ENCODE results near the gene WDR27.
"Not testable (repeated sequence)": the region's sequence is repeated elsewhere in the genome, so short reads cannot be mapped to it uniquely, and the experiment has no call there.

The WDR27 gene

DNA sequence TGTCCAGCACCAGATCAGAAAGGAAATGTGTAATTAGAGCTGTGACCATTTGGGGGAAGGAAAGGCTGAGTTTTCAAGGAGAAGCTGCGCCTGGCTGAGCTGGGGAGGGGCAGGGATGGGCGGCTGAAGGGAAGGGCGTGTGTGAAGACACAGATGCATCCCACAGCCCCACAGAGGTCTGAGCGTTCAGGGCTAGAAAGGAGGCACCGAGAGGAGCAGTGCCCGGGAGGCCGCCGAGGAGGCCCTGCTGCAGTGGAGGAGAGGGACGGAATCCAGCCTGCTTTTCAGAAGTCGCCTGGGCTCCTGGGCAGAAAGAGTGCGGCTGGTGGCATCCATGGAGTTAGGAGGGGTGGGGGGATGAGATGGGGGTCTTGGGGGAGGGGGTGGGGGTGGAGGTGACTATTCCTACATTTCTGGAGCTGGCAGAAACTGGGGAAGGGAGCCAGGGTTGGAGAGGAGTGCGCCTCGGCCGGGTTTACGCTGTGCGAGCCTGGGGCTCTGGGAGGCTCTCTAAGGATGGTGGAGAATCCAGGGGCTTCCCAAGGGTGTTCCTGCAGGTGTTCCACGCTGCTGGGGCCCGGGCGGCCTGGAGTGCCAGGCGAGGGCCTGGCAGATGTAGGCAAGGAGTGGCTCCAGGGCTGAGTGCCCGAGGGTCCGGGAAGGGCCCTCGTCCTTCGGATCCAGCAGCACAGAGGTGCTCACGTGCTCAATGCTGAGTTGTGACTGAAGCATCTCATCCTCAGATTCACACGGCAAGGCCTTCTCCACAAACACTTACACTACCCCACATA is 41.8 kb downstream of the WDR27 start:
- DNase-seq: no peak

DNA sequence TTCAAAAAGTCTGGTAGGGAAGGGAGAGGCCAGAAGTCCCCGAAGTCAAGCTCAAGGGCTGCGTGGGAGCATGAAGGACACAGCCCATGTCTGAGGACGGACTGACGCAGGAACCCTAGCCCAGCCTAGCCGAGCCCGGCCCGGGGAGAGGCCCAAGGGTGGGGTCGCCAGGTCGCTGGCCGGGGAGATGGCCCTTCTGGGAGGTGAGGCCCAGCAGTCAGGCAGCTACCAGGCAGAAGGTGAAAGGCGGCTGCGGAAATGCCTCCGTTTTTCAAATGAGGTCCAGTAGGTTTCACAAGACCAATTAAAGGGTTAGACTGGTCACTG is 44.6 kb downstream of the WDR27 start:
- DNase-seq: no peak

DNA sequence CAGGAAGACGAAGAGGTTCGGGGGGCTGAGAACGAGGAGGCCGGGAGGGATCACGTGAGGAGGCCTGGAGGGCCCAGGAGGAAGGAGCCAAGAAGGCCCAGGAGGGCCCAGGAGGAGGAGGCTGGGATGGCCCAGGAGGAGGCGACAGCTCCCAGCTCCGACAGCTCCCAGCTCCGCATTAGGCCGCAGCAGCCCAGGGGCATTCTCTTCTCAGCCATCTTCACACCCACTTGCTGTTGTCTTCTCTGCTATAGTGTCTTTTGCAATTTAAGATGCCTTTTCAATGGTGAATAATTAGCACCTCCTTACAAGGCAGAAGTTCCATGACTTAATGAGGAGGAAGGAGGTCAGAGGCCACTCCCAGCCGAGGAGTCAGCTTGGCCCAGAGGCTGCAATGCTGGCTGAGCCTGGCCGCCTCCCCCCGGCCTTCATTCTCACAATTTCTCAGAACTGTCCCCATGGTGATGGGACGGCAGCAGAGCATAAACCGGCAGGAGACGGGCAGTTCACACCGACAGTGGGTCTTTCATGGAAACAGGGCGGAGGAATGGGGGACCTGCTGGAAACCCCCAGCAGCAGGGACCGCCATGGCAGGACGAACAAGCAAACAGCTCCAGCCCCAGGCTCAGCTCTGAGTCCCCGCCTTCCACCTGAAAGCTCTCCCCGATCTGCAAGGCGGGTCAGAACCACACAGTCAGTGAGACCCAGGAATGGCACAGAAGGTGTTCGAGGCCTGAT is 45.1 kb downstream of the WDR27 start:
- DNase-seq: no peak

DNA sequence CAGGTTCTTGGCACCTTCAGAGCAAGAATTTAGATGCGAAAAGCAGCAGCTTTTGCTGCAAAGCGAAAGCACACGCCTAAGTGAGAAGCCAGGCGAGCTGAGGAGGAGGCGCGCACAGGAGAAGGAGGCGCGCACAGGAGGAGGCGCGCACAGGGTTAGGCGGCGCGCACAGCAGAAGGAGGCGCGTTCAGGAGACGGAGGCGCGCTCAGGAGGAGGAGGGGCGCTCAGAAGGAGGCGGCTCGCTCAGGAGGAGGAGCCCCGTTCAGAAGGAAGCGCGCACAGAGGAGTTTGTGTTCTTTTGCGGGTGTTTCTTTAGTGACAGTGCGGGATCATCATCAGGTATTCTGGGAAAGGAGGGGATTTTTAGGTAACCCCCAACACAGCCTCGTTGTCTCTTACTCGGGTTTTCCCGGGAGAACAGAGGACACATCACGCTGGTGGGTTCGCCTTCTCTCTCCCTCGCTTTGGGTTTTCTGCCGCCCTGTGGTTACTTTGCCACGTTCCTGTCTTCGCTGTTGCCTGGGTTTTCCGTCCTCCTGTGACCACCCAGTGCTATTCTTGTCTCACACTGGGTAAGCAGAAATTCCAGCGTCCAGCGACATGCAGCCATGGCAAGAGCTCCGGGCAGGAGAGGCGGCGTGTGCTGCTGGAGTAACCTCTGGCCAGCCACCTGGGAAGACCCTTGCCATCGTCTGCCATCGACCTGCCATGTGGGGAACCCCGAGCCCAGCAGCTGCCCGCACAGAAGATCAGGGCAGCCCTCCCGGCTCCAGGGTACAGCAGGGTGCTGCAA is 47.0 kb downstream of the WDR27 start:
- DNase-seq: peak; percentile 60

DNA sequence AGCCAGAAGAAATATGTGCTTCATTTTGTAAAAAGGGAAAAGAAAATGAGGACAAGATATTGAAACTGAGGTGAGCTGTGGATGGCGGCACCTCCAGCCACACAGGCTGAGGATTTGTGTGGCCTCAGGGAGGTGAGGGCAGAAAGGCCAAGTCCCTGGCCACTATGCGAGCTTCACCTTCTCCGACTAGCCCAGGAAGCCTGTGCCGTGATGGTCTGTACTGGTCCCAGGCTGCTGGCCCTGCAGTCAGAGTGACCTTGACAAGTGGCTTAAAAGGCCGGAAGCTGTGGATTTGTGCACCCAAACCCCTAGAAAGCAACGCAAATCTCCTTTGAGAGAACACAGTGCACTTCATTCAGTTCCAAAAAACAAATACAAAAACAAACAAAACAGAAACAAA is 48.1 kb downstream of the WDR27 start:
- no peak for DNase-seq

DNA sequence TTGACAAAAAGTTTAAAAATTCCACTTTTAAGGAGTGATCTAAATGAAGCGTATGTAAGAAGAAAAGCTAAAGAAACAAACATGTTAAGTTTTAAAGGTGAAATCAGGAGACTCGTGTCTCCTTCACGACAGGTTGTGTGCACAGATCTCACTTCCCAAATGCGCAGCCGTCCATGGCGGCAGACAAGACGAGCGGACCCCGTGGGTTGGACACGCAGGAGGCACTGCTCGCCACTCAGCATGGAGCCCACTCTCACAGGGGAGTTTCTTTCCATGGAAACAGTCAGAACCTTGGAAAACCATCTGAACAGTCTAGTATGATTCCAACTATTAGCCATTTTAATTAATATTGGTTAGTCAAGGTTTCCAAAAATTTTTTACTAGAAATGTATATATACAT is 48.9 kb downstream of the WDR27 start:
- no peak for DNase-seq

DNA sequence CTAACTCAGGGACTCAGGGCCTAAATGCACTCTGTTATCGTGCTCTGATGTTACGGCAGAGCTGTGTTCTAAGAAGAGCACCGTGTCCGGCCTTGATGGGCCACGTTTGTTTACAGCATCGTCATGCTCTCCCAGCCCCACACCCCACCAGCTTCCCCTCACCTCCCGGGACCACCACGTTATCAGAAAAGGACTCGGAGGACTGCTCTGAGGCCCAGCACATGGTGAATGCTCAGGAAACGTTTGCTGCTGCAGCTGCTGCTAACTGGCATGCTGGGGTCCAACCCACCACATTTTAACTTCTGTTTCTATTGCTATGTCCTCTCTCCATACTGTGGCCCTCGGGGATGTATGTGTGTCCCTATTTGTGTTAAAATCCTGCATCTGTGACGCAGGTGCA is 50.3 kb downstream of the WDR27 start:
- DNase-seq: no peak

DNA sequence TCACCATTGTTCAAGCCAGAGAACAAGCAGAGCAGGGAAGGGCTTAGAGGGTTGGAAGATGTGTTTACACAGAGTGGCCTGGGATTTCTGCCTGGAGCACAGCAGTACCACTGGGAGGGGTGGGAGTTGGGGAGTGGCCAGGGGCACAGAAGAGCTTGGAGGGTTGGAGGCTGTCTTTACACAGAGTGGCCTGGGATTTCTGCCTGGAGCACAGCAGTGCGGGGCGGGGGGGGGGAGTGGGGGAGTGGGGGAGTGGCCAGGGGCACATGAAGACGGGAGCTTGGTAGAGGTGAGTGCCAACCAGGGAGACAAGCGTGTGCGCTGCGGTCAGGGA is 50.9 kb downstream of the WDR27 start:
- DNase-seq: no peak

DNA sequence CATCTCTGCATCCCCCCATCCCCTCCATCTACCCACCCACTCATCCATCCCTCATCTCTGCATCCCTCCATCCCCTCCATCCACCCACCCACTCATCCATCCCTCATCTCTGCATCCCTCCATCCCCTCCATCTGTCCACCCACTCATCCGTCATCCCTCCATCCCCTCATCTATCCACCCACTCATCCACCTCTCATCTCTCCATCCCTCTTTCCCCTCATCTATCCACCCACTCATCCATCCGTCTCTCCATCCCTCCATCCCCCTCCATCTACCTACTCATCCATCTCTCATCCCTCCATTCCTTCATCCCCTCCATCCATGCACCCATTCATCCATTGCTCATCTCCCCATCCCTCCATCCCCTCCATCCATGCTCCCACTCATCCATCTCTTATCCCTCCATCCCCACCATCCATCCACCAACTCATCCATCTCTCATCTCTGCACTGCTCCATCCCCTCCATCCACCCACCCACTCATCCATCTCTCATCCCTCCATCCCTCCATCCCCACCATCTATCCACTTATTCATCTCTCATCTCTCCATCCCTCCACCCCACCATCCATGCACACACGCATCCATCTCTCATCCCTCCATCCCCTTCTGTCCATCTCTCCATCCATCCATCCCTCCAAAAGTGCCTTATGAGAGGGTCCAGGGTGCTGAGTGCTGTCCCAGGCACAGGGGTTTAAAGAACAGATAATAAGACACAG is 51.4 kb downstream of the WDR27 start:
- no peak for DNase-seq

DNA sequence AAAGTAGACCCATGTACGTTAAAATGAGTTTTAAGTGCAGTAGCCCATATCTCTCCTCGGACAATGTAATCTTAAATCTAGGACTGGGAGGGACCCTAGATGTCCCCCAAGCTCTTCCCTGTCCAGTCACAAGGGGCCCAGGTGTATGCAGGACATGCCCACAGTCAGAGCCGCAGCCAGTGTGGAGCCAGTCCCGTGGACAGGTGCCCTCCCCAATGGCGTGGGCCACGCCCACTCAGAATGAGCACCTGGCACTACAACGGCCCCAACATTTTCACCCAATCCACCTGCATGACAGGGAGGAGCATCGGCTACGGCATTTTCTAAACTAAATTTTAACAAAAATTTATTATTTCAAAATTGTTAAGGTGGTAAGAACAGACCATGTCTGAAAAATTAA is 53.2 kb downstream of the WDR27 start:
- no peak for DNase-seq

DNA sequence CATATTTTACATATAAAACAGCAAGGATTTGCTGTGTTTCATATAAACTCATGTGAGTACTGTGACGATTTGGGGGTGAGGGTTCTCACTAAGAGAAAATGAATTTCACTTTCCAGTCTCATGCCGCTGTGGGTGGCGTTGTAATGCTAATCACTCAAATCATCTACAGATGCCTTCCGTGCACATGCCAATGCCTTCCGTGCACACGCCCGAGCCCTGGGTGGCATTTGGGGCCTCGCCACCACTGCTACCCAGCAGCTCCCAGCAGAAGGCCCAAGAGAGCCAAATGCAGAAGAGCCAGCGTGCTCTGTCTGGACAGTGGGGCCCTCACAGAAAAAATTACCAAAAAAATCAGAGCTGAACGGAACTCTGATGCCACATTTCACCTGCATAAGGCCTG is 53.7 kb downstream of the WDR27 start:
- DNase-seq: no peak

DNA sequence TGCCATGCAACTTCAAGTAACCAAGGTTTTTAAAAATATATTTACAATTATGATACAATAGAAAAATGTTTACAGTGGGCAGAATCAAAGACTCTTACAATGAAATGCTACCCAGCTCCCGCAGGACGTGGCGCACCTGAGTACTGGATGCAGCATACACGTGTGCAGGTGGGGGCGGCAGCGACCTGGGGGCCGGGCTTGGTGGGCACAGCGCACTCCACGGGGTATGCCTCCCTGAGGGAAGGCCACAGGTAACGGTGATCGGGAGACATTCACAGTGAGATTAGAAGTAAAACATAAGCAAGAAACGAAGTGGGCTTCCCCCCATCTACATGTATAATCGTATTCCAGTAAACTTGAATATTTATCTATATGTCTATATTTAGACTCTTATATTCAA is 54.2 kb downstream of the WDR27 start:
- no peak for DNase-seq

DNA sequence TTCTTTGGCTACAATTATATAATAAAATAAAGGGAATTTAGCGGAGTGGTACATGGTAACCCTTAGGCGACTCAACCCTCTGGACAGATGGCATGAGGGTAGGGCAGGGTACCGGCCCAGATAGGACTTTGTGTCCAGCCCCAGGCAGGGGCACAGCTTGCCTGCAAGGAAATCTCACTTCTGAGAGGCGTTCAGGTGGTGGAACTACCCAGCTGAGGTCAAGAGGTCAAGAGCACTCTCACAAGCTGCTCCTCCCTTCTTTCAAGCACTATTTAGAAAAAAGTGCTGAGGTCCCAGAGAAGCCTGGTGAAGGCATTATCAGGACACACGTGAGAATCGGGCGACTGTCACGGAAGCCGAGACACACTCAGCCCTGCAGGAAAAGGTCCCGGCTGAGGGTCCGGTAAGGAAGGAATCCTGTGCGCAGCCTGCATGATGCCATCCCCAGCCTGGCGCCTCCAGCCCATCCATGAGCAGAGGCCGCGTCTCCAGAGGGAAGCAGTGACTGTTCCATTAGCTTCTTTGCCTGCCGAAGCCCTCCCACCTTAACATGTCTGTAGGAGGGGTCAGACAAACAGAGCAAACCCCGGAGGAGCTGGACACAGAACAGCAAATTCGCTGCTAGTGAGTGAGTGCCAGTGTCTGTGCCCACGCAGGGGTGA is 54.8 kb downstream of the WDR27 start:
- no peak for DNase-seq

DNA sequence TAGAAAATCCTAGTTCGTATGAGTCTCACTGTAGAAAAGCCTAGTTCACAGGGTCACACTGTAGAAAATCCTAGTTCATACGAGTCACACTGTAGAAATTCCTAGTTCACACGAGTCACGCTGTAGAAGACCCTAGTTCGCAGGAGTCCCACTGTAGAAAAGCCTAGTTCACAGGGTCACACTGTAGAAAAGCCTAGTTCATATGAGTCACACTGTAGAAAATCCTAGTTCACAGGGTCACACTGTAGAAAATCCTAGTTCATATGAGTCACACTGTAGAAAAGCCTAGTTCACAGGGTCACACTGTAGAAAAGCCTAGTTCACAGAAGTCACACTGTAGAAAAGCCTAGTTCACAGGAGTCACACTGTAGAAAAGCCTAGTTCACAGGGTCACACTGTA is 56.4 kb downstream of the WDR27 start:
- DNase-seq: not testable (repeated sequence)

DNA sequence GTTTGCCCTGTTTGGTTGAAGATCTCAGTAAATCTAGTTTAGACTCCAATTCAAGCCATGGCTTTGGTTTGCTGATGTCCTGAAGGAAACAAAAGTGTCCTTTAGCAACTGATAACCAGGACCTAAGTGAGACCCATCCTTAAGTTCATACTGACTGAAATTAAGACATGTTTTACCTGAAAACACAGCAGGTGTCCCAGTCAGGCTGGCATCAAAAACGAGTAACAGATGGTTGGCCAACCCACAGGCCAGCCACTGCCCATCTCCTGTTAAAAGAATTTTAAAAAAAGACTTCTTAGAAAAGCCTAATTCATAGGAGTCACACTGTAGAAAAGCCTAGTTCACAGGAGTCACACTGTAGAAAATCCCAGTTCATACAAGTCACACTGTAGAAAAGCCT is 58.3 kb downstream of the WDR27 start:
- DNase-seq: no peak

DNA sequence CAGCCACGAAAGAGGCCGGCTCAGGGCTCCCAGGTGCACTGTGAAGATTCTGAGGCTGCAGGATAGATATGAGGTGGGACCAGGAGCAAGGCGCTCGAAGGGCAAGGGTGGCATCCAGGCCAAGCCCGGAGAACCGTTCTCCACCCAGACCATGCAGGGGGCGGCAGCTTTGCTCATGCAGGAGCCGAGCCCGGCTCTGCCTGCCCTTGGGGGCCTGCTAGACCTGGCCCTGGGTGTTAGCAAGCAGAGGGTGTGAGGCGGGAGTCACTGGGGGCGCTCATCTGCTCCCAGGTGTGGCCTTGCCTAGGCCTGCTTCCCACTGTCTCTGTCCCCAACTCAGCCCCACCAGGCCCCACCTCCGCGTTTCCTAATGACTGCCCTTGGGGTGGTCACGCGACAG is 59.4 kb downstream of the WDR27 start:
- no peak for DNase-seq

DNA sequence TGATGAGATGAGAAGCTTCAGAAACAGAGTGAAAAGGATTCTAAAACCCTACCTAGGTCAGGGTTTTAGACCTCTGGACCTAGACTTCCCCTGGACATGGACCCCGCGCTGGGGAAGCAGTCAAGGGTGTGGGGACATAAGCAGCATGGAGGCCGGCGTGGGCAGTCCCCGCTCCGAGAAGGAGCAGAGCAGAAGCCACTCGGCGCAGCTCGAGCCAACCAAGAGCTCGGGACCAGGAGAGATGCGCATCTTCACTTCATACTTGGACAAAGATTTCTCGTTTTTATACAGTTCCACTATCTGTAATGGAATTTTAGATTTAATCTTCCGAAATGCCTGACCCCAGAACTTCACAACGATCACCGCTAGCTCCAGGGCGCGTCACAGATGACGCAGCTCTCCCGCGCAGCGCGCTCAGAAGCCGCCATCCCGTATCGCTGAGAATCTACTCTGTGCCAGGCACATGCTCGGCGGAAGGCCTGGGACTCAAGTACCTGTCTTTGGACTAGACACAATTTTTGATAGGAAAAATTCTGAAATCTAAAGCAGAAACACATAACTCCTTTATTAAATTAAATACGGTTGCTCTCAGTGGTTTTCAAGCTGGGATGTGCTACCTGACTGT is 60.3 kb downstream of the WDR27 start:
- DNase-seq: no peak

DNA sequence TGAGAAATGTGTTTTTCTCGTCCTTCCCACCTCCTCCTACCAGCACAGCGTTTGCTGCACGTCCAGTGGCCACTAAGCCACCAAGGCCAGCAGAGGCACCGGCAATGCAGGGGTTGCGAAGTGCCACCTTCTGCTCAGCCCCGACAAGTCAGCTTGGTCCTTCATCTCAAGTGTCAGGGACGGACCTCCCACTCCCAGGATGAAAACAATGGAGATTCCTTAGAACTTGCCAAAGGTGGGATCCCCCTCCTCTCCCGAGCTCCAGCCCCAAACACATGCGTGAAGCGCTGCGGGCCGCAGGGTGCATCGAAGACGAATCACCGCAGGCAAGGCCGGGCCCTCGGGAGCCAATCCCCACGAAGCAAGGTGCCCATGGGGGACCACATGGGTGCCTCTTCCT is 60.8 kb downstream of the WDR27 start:
- DNase-seq: no peak

DNA sequence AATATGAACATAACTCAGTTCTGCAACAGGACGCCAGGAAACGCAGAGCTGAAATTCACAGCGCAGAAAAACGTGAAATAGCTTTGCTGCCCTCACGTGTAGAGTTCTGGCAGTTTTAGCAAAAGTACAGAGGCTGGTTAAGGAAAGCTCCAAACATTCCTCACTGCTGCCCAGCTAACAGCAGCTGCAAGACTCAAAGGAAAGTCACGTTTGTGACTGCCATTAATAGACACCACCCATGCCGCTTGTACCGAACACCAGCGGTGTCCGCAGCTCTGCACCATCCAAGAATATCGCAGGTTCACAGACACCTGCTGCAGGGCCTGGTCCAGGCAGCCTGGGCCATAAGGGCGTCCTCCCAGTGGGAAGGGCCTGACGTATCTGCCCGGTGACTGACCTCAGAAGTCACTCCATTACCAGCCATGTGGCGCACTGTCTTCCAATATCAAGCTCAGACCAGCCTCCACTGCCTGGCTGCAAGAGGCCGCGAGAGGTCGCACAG is 61.4 kb downstream of the WDR27 start:
- DNase-seq: no peak

DNA sequence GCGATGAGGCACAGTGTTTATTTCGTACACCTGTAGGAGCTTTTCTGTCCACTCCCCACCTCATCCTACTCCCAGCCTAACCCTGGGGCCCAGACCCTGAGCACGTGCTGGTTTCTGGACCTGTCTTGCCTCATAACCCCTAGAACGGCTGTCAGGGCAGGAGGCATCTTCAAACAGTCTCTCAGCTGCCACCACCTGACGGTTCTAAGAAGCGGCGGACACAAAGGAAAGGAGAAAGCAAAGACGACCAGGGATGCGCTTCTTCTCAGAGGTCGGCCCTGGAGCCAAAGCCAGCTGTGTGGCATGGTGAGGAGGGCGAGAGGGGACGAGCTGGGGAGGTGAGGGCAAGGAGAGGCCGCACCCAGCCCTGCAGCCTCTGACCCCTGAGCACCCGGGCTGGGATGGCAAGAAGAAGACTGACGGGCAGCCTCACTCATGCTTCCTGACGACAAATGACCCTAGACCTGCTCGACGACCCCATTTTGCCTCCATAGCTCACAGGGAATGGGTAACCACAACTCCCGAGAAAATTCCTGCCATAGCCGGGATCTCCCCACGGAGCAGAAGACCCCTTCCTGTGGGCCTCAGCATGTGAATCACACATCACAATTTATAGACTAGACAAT is 62.1 kb downstream of the WDR27 start:
- DNase-seq: no peak

DNA sequence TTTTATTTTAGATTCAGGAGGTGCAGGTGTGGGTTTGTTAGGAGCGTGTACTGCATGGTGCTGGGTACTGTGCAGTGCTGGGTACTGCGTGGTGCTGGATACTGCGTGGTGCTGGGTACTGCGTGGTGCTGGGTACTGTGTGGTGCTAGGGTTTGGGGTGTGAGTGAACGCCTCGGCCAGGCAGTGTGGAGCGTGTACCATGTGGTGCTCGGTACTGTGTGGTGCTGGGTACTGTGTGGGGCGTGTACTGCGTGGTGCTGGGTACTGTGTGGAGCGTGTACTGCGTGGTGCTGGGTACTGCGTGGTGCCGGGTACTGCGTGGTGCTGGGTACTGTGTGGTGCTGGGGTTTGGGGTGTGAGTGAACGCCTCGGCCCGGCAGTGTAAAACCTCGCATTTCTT is 62.9 kb downstream of the WDR27 start:
- DNase-seq: no peak

DNA sequence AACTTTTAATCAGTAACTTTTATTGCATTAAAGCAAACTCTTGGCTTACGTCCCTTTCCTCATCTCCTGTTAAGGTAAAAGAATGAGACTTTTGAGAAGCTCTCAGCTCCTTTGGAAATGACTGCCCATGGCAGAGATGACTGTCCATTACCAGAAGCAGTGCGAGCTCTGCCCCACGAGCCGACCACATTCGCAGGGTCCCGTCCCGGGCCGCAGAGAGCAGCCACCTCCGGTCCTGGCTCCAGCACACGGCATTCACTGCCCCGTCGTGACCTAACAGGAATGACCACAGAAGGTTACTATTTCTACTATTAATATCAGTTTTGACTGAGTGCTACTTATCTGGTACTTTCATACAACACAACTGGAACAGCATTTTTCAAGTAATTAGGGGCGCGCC is 63.4 kb downstream of the WDR27 start:
- no peak for DNase-seq

All from activated CD4-positive, alpha-beta T cell treated with anti-CD3 and anti-CD28 coated beads, Interleukin-2, amount 50 U/mL, for 16 hours (primary cell).